Activated naive CD4-positive, alpha-beta T cell treated with anti-CD3 and anti-CD28 coated beads, Interleukin-2, amount 50 U/mL, for 16 hours (primary cell): ENCODE measurements around the gene ISG20.
A peak's percentile ranks its signal among the peaks of the same experiment; 100 is the strongest.

Experiments used
- DNase-seq: peaks from one replicate; pipeline ENCODE4 v3.0.0-alpha.2; 2020

Gene ISG20

GRCh38 chr15:88655800-88656488, 17.1 kb downstream of the ISG20 start:
- DNase-seq: no peak

- no peak for DNase-seq
These were observed 18.0 kb downstream of the ISG20 start for GRCh38 chr15:88656760-88657221.

GRCh38 chr15:88657326-88658069, 18.7 kb downstream of the ISG20 start:
- DNase-seq: no peak

- no peak for DNase-seq
These were observed 19.5 kb downstream of the ISG20 start for GRCh38 chr15:88658070-88658965.

GRCh38 chr15:88658972-88659931, 20.4 kb downstream of the ISG20 start:
- DNase-seq: no peak

GRCh38 chr15:88661041-88661700, 22.4 kb downstream of the ISG20 start:
- DNase-seq: no peak

- no peak for DNase-seq
These were observed 23.1 kb downstream of the ISG20 start for GRCh38 chr15:88661761-88662556.

GRCh38 chr15:88663141-88663621, 24.4 kb downstream of the ISG20 start:
- DNase-seq: no peak

GRCh38 chr15:88664151-88664778, 25.4 kb downstream of the ISG20 start:
- DNase-seq: peak; percentile 50

GRCh38 chr15:88674661-88675060, 35.8 kb downstream of the ISG20 start:
- DNase-seq: no peak

GRCh38 chr15:88678755-88679154, 39.9 kb downstream of the ISG20 start:
- no peak for DNase-seq

- no peak for DNase-seq
These were observed 41.6 kb downstream of the ISG20 start for GRCh38 chr15:88680241-88681001.

GRCh38 chr15:88681610-88682221, 42.9 kb downstream of the ISG20 start:
- no peak for DNase-seq

- DNase-seq: no peak
These were observed 45.5 kb downstream of the ISG20 start for GRCh38 chr15:88684345-88684744.

- DNase-seq: no peak
These were observed 47.4 kb downstream of the ISG20 start for GRCh38 chr15:88686166-88686565.

- no peak for DNase-seq
These were observed 49.6 kb downstream of the ISG20 start for GRCh38 chr15:88688394-88688933.

GRCh38 chr15:88690331-88690730, 51.5 kb downstream of the ISG20 start:
- no peak for DNase-seq

GRCh38 chr15:88693191-88693590, 54.4 kb downstream of the ISG20 start:
- DNase-seq: no peak
